B cell (primary cell): Measurements from ENCODE around the gene OR6C76. TPM values are rescaled to one million over a fixed set of nuclear protein-coding genes. Genes with fewer than 3 reads are reported as not detected.
"Not testable (repeated sequence)": the region's sequence is repeated elsewhere in the genome, so short reads cannot be mapped to it uniquely, and the experiment has no call there.

Experiments
- ATAC-seq: fragments of 200-7000 bp; cut with Tn5 transposase; one replicate; pipeline ENCODE4 v1.10.0; 2021; ENCODE audit warnings: low read depth, mild to moderate bottlenecking, moderate number of reproducible peaks, moderate library complexity
- CTCF ChIA-PET: fragments of 350-600 bp; sonication (Branson Sonifier 250); formaldehyde crosslinking; loops from one replicate; lab custom pipeline; 2021; ENCODE audit warnings: antibody characterized with exemption, inconsistent platforms; lab: Charles Lee
- POLR2A ChIA-PET: fragments of 350-600 bp; sonication (Branson Sonifier 250); formaldehyde crosslinking; loops from one replicate; lab custom pipeline; 2021; ENCODE audit warnings: antibody characterized with exemption; lab: Charles Lee
- DNase-seq: peaks from one replicate; pipeline ENCODE4 v3.0.0; 2013
- H2AFZ ChIP-seq: 2 replicates; pipeline ENCODE4 v1.6.1; 2012; ENCODE audit warnings: mild to moderate bottlenecking, low read depth, low read length; ENCODE audit not compliant: insufficient read depth, poor library complexity, severe bottlenecking
- H3K27ac ChIP-seq, 2 donors: 1 replicate in 1 of 2; 2 replicates in 1 of 2; pipeline ENCODE4 v1.5.1; 2012 to 2013; ENCODE audit warnings: low read length in 2 of 2, mild to moderate bottlenecking in 2 of 2, moderate library complexity in 1 of 2
- H3K27me3 ChIP-seq, 4 experiments: fragments of 200-600 bp in 1 of 4; sonication (generic) in 1 of 4; replicated peaks in 1 of 4; 1 replicate in 2 of 4; 2 replicates in 2 of 4; pipeline versions ENCODE4 v1.6.1 to v1.7.0; 2013 to 2016; ENCODE audit warnings: low read length in 3 of 4, mild to moderate bottlenecking in 2 of 4, mixed read lengths in 1 of 4, moderate library complexity in 1 of 4; ENCODE audit not compliant: insufficient read depth in 4 of 4, control insufficient read depth in 3 of 4; ENCODE audit errors: control extremely low read depth in 1 of 4
- H3K36me3 ChIP-seq, 2 experiments: replicated peaks in 1 of 2; 1 replicate in 1 of 2; 2 replicates in 1 of 2; pipeline versions ENCODE4 v1.6.1 to v1.7.1; 2013; ENCODE audit warnings: low read length in 1 of 2; ENCODE audit not compliant: insufficient read depth in 2 of 2, control insufficient read depth in 1 of 2; ENCODE audit errors: control extremely low read depth in 1 of 2, extremely low read depth in 1 of 2
- H3K4me1 ChIP-seq, 2 donors: fragments of 200-600 bp in 1 of 2; sonication (generic) in 1 of 2; 1 replicate in 1 of 2; 2 replicates in 1 of 2; pipeline versions ENCODE4 v1.5.1 to v1.6.1; 2013 to 2017; ENCODE audit warnings: low read length in 2 of 2; ENCODE audit not compliant: control insufficient read depth in 2 of 2, insufficient read depth in 2 of 2
- H3K4me2 ChIP-seq: replicated peaks from 2 replicates; pipeline ENCODE3; 2012; ENCODE audit warnings: mild to moderate bottlenecking, low read depth, low read length; ENCODE audit not compliant: poor library complexity, severe bottlenecking
- H3K4me3 ChIP-seq, 5 experiments: fragments of 200-600 bp in 1 of 5; sonication (generic) in 1 of 5; 1 replicate in 3 of 5; 2 replicates in 2 of 5; pipeline versions ENCODE4 v1.5.1 to v1.7.0; 2011 to 2016; ENCODE audit warnings: low read length in 4 of 5, mild to moderate bottlenecking in 4 of 5, low read depth in 2 of 5, control low read depth in 1 of 5, moderate library complexity in 1 of 5; ENCODE audit not compliant: insufficient read depth in 1 of 5; ENCODE audit errors: control extremely low read depth in 1 of 5, extremely low read depth in 1 of 5
- H3K79me2 ChIP-seq: fragments of 200-600 bp; sonication (generic); one replicate; pipeline ENCODE4 v1.6.0; 2016; ENCODE audit warnings: low read length; ENCODE audit not compliant: control insufficient read depth, insufficient read depth
- H3K9ac ChIP-seq: fragments of 200-600 bp; sonication (generic); 2 replicates; pipeline ENCODE4 v1.6.1; 2017; ENCODE audit warnings: mild to moderate bottlenecking, low read length, moderate library complexity
- H3K9me3 ChIP-seq, 3 donors: one replicate each; pipeline versions ENCODE4 v1.6.1 to v1.7.1; 2013; ENCODE audit warnings: low read length in 2 of 3; ENCODE audit not compliant: control insufficient read depth in 2 of 3, insufficient read depth in 1 of 3; ENCODE audit errors: control extremely low read depth in 1 of 3
- H4K20me1 ChIP-seq: 2 replicates; pipeline ENCODE4 v1.6.0; 2012; ENCODE audit warnings: mild to moderate bottlenecking, low read length; ENCODE audit not compliant: insufficient read depth, control insufficient read depth, poor library complexity, severe bottlenecking
- H3K27ac Mint-ChIP-seq: one replicate; pipeline ENCODE4 v1.8.0; 2021; ENCODE audit warnings: mixed read lengths
- H3K27me3 Mint-ChIP-seq: one replicate; pipeline ENCODE4 v1.8.0; 2021; ENCODE audit warnings: mixed read lengths
- H3K4me1 Mint-ChIP-seq: one replicate; pipeline ENCODE4 v1.8.0; 2021; ENCODE audit warnings: mixed read lengths
- H3K4me3 Mint-ChIP-seq: one replicate; pipeline ENCODE4 v1.8.0; 2021; ENCODE audit warnings: mixed read lengths
- H3K9me3 Mint-ChIP-seq: one replicate; pipeline ENCODE4 v1.8.0; 2022; ENCODE audit warnings: mixed read lengths; ENCODE audit not compliant: insufficient read depth
- WGBS: methylation state at CpG from one replicate; pipeline ENCODE4 v1.1.5; 2013; ENCODE audit warnings: missing lambda C conversion rate; ENCODE audit not compliant: insufficient coverage; 5-methylcytosine and 5-hydroxymethylcytosine counted together
- intact Hi-C: fragments of 100-400 bp; cut with micrococcal nuclease; formaldehyde crosslinking; loops from one replicate; pipeline ENCODE4 v1.10.0; 2022
- polyA plus RNA-seq: library from polyadenylated mRNA; depleted of rRNA; stranded (reverse); fragments of >200 nt; gene quantifications from 2 replicates; pipeline ENCODE4 v1.2.3, GENCODE V29; 2012
- total RNA-seq, 2 donors: library from RNA; stranded (reverse); fragments of 120-200 nt in 1 of 2; gene quantifications; 1 replicate in 1 of 2; 2 replicates in 1 of 2; pipeline versions ENCODE4 v1.2.3 to v1.2.4, GENCODE V29; 2013 to 2022

The OR6C76 gene
- total and polyA plus RNA-seq, 2 donors (not counting 1 experiment from before 2014, with no cell fraction given): not detected

DNA sequence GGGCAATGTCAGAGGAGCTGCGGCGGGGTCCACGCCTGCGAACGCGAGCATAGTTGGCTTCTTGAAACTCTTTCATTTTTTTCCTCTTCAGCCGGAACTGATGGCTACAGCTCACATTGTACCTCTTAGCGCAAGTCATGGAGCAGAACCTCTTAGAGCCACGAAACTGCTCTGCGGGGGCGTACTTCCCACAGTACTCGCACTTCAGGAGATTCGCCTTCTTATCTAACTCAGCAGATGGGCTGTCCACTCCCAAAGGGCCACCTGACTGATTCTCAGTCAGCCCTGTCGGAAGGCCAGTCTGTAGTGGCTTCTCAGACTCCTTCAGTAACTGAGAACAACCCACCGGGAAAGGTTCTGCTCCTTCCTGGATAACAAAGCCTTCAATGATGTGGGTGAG lies 13.9 kb upstream of the OR6C76 start:
- H3K4me3 Mint-ChIP-seq, H3K9ac ChIP-seq, H3K79me2 ChIP-seq, H2AFZ ChIP-seq, H3K27ac Mint-ChIP-seq, POLR2A ChIA-PET, H3K4me2 ChIP-seq, H3K9me3 Mint-ChIP-seq, intact Hi-C loops, H3K27ac ChIP-seq, H3K9me3 ChIP-seq, H4K20me1 ChIP-seq, DNase-seq, H3K36me3 ChIP-seq, ATAC-seq, CTCF ChIA-PET, H3K27me3 ChIP-seq, H3K4me1 Mint-ChIP-seq, H3K4me3 ChIP-seq, H3K4me1 ChIP-seq: not testable (repeated sequence)
- WGBS: 94% methylated on average over 7 of the region's 15 CpGs
- H3K27me3 Mint-ChIP-seq: peaks cover 23% of the 10 kb centered on the region

DNA sequence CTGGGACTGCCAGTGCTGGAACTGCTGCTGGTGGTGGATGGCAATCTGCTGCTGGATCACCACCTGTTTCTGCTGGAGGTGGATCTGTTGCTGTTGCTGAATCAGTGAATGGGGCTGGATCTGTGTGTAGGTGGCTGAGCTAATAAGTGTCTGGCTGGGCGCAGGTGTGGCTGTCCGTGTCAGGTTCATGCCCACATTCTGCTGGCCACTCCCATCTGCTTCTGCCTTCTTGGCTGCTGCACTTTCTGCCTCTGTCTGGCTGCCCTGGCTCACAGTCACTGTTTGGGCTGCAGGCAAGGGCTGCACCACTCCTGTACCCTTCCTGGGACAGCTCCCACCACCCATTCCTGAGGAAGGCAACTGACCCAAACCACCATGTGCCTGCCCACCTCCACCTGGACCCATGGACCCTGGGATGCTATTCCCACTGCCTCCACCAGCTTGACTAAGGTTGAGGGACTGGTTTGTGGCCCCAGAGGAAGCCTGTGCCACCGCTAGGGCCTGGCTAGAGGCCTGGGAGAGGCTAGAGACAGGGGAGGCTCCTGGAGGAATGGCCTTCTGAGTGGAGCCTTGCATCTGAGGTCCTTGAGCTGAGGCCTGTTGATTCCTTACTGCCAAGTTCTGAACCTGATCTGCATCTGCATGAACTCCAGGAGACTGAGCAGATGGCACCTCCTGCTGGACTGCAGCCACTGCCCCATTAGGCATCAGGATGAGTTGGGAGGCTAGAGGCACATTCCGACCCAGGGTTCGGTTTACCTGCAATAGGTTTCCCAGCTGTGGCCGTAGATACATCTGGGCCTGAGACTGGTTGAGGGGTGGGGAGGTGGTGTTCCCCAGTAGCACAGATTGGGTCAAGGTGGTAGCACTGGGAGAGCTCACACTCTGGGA lies 12.3 kb upstream of the OR6C76 start:
- H3K79me2 ChIP-seq, H3K9me3 ChIP-seq, H3K36me3 ChIP-seq, H3K4me1 Mint-ChIP-seq, ATAC-seq, H2AFZ ChIP-seq, H3K4me1 ChIP-seq, H3K4me2 ChIP-seq, H3K27ac ChIP-seq, DNase-seq, H3K9me3 Mint-ChIP-seq, H3K27me3 ChIP-seq, CTCF ChIA-PET, H3K27ac Mint-ChIP-seq, H3K4me3 ChIP-seq, POLR2A ChIA-PET, H3K9ac ChIP-seq, H4K20me1 ChIP-seq, intact Hi-C loops: not testable (repeated sequence)
- WGBS: 88% methylated on average over 2 of the region's 6 CpGs
- Mint-ChIP-seq H3K27me3 (peaks cover 37% of the 10 kb centered on the region), H3K4me3 (peak overlapping the region; percentile 26)

DNA sequence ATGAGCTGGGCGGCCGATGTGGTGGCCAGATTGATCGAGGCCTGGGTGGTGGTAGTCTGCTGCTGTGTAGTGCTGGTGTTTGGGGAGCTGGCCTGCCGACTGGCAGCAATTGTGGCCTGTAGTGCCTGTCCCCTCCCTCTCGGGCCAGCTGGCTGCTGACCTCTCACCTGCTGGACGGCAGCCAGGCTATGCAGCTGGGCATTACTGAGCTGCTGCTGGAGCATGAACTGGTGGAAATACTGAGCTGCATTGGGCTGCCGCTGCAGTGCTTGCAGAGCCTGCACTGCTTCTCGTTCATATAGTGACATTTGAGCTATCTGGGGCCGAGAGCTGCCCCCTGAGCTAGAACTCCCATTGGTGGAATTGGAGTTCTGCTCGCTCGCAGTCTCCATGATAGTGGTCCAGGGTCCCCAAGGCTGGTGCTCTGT lies 11.6 kb upstream of the OR6C76 start:
- H3K9ac ChIP-seq, H3K27ac ChIP-seq, H3K27ac Mint-ChIP-seq, H4K20me1 ChIP-seq, POLR2A ChIA-PET, H3K9me3 ChIP-seq, H2AFZ ChIP-seq, H3K4me1 ChIP-seq, H3K36me3 ChIP-seq, H3K9me3 Mint-ChIP-seq, CTCF ChIA-PET, H3K79me2 ChIP-seq, DNase-seq, H3K4me2 ChIP-seq, ATAC-seq, H3K4me3 ChIP-seq, H3K27me3 ChIP-seq, H3K4me1 Mint-ChIP-seq, intact Hi-C loops: not testable (repeated sequence)
- WGBS: 84% methylated on average over 7 of the region's 11 CpGs
- peaks cover 40% of the 10 kb centered on the region for H3K27me3 Mint-ChIP-seq
- peak overlapping the region; percentile 26 for H3K4me3 Mint-ChIP-seq

DNA sequence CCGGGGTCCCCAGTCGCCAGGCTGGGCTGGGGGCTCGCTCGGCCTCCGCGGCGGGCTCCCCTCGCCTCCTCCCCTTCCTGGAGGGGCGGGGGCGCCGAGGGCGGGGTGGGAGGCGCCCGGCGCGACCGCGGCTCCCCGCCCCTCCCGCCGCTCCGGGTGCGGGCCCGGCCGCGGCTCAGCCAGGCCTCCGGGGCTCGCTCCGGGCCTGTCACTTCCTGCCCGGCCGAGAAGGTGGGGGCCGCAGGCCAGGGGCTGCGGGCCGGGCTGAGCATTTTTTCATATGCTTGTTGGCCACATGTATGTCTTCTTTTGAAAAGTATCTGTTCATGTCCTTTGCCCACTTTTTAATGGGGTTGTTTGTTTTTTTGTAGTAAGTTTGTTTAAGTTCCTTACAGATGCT lies 11.2 kb upstream of the OR6C76 start:
- H3K4me1 Mint-ChIP-seq, H3K9me3 ChIP-seq, H3K27ac Mint-ChIP-seq, H3K27ac ChIP-seq, H2AFZ ChIP-seq, CTCF ChIA-PET, H3K9me3 Mint-ChIP-seq, H3K9ac ChIP-seq, H4K20me1 ChIP-seq, DNase-seq, H3K36me3 ChIP-seq, H3K4me1 ChIP-seq, POLR2A ChIA-PET, H3K79me2 ChIP-seq, H3K4me3 ChIP-seq, intact Hi-C loops, H3K27me3 ChIP-seq: not testable (repeated sequence)
- WGBS: 16% methylated on average over 4 of the region's 34 CpGs
- Mint-ChIP-seq H3K27me3 (peaks cover 45% of the 10 kb centered on the region), H3K4me3 (peak overlapping the region; percentile 72)
- ATAC-seq: peak; percentile 92
- H3K4me2 ChIP-seq: peak overlapping the region; percentile 25
